HCT116 (cell line): Measurements from ENCODE around the gene FCHO2.

Experiments used
- EZH2 ChIP-seq: fragments of 200-600 bp; sonication (generic); IDR thresholded peaks from 2 replicates; pipeline ENCODE4 v1.6.1; 2017; ENCODE audit warnings: antibody characterized with exemption, mixed run types
- POLR2A ChIP-seq: IDR thresholded peaks from 2 replicates; pipeline ENCODE4 v1.7.0; 2011; ENCODE audit warnings: borderline replicate concordance; ENCODE audit not compliant: insufficient read depth, insufficient read length; ENCODE audit errors: extremely low read depth
- TF ChIP-seq, protein P1 (sequence below), 3 experiments: fragments of 200-600 bp in 1 of 3; sonication (generic) in 1 of 3; IDR thresholded peaks in 2 of 3; conservative IDR thresholded peaks in 1 of 3; 2 replicates each; pipeline ENCODE4 v1.5.1; 2012 to 2017; ENCODE audit warnings: low read depth in 2 of 3, low read length in 2 of 3, antibody characterized with exemption in 1 of 3, borderline replicate concordance in 1 of 3, control low read depth in 1 of 3, mild to moderate bottlenecking in 1 of 3, mixed read lengths in 1 of 3, mixed run types in 1 of 3, moderate library complexity in 1 of 3; ENCODE audit not compliant: insufficient read depth in 1 of 3
- TF ChIP-seq, protein P2 (sequence below): IDR thresholded peaks from 2 replicates; pipeline ENCODE4 v1.6.1; 2012; ENCODE audit warnings: low read depth
- TF ChIP-seq, protein P3 (sequence below): IDR thresholded peaks from 2 replicates; pipeline ENCODE4 v1.6.1; 2012

DNA sequence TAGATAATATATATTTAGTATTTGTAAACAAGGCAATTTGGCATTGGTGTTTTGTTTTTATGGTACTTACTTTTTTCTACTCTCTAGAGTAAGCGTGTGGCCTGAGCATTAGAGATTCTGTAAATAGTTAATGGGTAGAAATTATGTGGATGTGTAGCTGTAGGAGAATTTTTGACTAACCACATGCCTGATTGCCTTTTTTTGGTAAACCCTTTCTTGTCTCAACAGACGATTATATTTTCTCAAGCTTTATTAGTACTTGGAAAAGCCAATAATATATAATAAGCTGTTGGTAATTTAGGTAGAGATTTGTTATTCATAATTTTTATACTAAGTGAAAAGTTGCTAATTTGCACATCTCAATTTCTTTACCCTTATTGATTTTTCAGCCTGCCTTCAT is 76.8 kb downstream of the FCHO2 start:
- TF ChIP-seq, protein P1, sequence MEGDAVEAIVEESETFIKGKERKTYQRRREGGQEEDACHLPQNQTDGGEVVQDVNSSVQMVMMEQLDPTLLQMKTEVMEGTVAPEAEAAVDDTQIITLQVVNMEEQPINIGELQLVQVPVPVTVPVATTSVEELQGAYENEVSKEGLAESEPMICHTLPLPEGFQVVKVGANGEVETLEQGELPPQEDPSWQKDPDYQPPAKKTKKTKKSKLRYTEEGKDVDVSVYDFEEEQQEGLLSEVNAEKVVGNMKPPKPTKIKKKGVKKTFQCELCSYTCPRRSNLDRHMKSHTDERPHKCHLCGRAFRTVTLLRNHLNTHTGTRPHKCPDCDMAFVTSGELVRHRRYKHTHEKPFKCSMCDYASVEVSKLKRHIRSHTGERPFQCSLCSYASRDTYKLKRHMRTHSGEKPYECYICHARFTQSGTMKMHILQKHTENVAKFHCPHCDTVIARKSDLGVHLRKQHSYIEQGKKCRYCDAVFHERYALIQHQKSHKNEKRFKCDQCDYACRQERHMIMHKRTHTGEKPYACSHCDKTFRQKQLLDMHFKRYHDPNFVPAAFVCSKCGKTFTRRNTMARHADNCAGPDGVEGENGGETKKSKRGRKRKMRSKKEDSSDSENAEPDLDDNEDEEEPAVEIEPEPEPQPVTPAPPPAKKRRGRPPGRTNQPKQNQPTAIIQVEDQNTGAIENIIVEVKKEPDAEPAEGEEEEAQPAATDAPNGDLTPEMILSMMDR (IDR thresholded peaks at IDR 0.05 in 2 of 3, conservative IDR thresholded peaks at IDR 0.05 in 1 of 3; ENCODE audit: borderline replicate concordance in 1 of 3, insufficient read depth in 1 of 3, low read depth in 2 of 3, low read length in 2 of 3), result no peak
- TF ChIP-seq, protein P2, sequence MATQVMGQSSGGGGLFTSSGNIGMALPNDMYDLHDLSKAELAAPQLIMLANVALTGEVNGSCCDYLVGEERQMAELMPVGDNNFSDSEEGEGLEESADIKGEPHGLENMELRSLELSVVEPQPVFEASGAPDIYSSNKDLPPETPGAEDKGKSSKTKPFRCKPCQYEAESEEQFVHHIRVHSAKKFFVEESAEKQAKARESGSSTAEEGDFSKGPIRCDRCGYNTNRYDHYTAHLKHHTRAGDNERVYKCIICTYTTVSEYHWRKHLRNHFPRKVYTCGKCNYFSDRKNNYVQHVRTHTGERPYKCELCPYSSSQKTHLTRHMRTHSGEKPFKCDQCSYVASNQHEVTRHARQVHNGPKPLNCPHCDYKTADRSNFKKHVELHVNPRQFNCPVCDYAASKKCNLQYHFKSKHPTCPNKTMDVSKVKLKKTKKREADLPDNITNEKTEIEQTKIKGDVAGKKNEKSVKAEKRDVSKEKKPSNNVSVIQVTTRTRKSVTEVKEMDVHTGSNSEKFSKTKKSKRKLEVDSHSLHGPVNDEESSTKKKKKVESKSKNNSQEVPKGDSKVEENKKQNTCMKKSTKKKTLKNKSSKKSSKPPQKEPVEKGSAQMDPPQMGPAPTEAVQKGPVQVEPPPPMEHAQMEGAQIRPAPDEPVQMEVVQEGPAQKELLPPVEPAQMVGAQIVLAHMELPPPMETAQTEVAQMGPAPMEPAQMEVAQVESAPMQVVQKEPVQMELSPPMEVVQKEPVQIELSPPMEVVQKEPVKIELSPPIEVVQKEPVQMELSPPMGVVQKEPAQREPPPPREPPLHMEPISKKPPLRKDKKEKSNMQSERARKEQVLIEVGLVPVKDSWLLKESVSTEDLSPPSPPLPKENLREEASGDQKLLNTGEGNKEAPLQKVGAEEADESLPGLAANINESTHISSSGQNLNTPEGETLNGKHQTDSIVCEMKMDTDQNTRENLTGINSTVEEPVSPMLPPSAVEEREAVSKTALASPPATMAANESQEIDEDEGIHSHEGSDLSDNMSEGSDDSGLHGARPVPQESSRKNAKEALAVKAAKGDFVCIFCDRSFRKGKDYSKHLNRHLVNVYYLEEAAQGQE, result no peak
- TF ChIP-seq, protein P3, sequence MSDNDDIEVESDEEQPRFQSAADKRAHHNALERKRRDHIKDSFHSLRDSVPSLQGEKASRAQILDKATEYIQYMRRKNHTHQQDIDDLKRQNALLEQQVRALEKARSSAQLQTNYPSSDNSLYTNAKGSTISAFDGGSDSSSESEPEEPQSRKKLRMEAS, result no peak
- no peak for TF ChIP-seq POLR2A
- no peak for TF ChIP-seq EZH2
